PFSK-1 (cell line): ENCODE measurements around the gene GALNT14.

Experiments
- FOXP2 ChIP-seq: optimal IDR thresholded peaks from 2 replicates; pipeline ENCODE3; 2011; ENCODE audit warnings: borderline replicate concordance, control low read depth, inconsistent platforms; ENCODE audit not compliant: insufficient read depth; ENCODE audit errors: extremely low read length, extremely low read depth
- POLR2AphosphoS5 ChIP-seq: IDR thresholded peaks from 2 replicates; pipeline ENCODE4 v1.6.1; 2012; ENCODE audit warnings: low read depth, mild to moderate bottlenecking, control low read depth, low read length, moderate library complexity
- SIN3A ChIP-seq: IDR thresholded peaks from 2 replicates; pipeline ENCODE4 v1.6.1; 2012; ENCODE audit warnings: mild to moderate bottlenecking, low read length, moderate library complexity, borderline replicate concordance; ENCODE audit not compliant: insufficient read depth
- TAF1 ChIP-seq: IDR thresholded peaks from 2 replicates; pipeline ENCODE4 v1.6.1; 2012; ENCODE audit warnings: low read length, control low read depth, borderline replicate concordance; ENCODE audit not compliant: insufficient read depth
- TF ChIP-seq, protein P1 (sequence below), 2 experiments: IDR thresholded peaks; 2 replicates each; pipeline versions ENCODE4 v1.6.1 to v1.8.0; 2011 to 2012; ENCODE audit warnings: low read depth in 2 of 2, low read length in 2 of 2, control low read depth in 1 of 2, inconsistent platforms in 1 of 2, mild to moderate bottlenecking in 1 of 2, moderate library complexity in 1 of 2; ENCODE audit not compliant: insufficient read depth in 1 of 2

GALNT14 gene

DNA sequence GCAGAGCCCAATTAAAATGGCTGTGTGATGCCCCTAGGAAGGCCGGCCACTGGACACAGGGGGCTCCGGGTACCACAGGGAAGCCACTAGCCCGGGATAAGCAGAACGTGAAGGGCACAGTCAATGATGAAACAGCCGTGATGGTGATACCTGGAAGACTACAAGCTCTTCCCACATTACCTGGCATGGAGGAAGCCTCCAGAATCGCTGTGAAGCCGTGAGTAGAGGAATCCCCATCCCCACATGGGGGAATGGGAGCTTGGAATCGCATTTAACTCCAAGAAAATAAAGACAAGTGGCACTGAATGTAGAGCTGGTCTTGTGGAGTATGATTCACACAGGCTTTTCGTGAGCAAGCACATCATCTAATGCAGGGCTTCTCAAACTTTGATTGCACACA is 16.1 kb downstream of the GALNT14 start:
- TF ChIP-seq, protein P1, sequence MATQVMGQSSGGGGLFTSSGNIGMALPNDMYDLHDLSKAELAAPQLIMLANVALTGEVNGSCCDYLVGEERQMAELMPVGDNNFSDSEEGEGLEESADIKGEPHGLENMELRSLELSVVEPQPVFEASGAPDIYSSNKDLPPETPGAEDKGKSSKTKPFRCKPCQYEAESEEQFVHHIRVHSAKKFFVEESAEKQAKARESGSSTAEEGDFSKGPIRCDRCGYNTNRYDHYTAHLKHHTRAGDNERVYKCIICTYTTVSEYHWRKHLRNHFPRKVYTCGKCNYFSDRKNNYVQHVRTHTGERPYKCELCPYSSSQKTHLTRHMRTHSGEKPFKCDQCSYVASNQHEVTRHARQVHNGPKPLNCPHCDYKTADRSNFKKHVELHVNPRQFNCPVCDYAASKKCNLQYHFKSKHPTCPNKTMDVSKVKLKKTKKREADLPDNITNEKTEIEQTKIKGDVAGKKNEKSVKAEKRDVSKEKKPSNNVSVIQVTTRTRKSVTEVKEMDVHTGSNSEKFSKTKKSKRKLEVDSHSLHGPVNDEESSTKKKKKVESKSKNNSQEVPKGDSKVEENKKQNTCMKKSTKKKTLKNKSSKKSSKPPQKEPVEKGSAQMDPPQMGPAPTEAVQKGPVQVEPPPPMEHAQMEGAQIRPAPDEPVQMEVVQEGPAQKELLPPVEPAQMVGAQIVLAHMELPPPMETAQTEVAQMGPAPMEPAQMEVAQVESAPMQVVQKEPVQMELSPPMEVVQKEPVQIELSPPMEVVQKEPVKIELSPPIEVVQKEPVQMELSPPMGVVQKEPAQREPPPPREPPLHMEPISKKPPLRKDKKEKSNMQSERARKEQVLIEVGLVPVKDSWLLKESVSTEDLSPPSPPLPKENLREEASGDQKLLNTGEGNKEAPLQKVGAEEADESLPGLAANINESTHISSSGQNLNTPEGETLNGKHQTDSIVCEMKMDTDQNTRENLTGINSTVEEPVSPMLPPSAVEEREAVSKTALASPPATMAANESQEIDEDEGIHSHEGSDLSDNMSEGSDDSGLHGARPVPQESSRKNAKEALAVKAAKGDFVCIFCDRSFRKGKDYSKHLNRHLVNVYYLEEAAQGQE (IDR thresholded peaks at IDR 0.05; ENCODE audit: insufficient read depth in 1 of 2, low read depth in 2 of 2, low read length in 2 of 2), result no peak
- TF ChIP-seq POLR2AphosphoS5 (no peak), TAF1 (no peak), FOXP2 (no peak), SIN3A (no peak)

- TF ChIP-seq POLR2AphosphoS5, result no peak
- TF ChIP-seq, protein P1 (IDR thresholded peaks at IDR 0.05; ENCODE audit: insufficient read depth in 1 of 2, low read depth in 2 of 2, low read length in 2 of 2), result no peak
Measured at GRCh38 chr2:31113765-31114164, 24.5 kb downstream of the GALNT14 start.

- TF ChIP-seq POLR2AphosphoS5, result no peak
- TF ChIP-seq FOXP2, result no peak
- no peak for TF ChIP-seq TAF1
- no peak for TF ChIP-seq SIN3A
- TF ChIP-seq, protein P1 (IDR thresholded peaks at IDR 0.05; ENCODE audit: insufficient read depth in 1 of 2, low read depth in 2 of 2, low read length in 2 of 2), result no peak
Measured at GRCh38 chr2:31112544-31112943, 25.7 kb downstream of the GALNT14 start.

GRCh38 chr2:31110998-31111397 is 27.2 kb downstream of the GALNT14 start:
- TF ChIP-seq TAF1, result no peak
- no peak for TF ChIP-seq POLR2AphosphoS5
- TF ChIP-seq, protein P1 (IDR thresholded peaks at IDR 0.05; ENCODE audit: insufficient read depth in 1 of 2, low read depth in 2 of 2, low read length in 2 of 2), result no peak
- TF ChIP-seq SIN3A, result no peak

GRCh38 chr2:31110431-31110830 is 27.8 kb downstream of the GALNT14 start:
- TF ChIP-seq, protein P1 (IDR thresholded peaks at IDR 0.05; ENCODE audit: insufficient read depth in 1 of 2, low read depth in 2 of 2, low read length in 2 of 2), result no peak
